Karpas-422 (cell line): ENCODE results near the gene MCC. TPM values are rescaled to one million over a fixed set of nuclear protein-coding genes. Genes with fewer than 3 reads are reported as not detected.
A peak's percentile ranks its signal among the peaks of the same experiment; 100 is the strongest.

ENCODE experiments used
- DNase-seq: peaks from one replicate; pipeline ENCODE4 v3.0.0-alpha.2; 2015
- H2AFZ ChIP-seq: fragments of 200-600 bp; sonication (generic); 2 replicates; pipeline ENCODE4 v1.6.1; 2014; ENCODE audit warnings: antibody characterized with exemption, low read length, mixed read lengths
- H3K27ac ChIP-seq: fragments of 200-600 bp; sonication (generic); 2 replicates; pipeline ENCODE4 v1.5.1; 2014; ENCODE audit warnings: mild to moderate bottlenecking, low read length, moderate library complexity
- H3K27me3 ChIP-seq: fragments of 200-600 bp; sonication (generic); 2 replicates; pipeline ENCODE4 v1.6.1; 2014; ENCODE audit warnings: low read length, mixed read lengths
- H3K36me3 ChIP-seq: fragments of 200-600 bp; sonication (generic); 2 replicates; pipeline ENCODE4 v1.6.1; 2014; ENCODE audit warnings: low read length, mixed read lengths; ENCODE audit not compliant: insufficient read depth
- H3K4me1 ChIP-seq: fragments of 200-600 bp; sonication (generic); 2 replicates; pipeline ENCODE4 v1.6.1; 2014; ENCODE audit warnings: mild to moderate bottlenecking, low read length, mixed read lengths
- H3K4me2 ChIP-seq: fragments of 200-600 bp; sonication (generic); 2 replicates; pipeline ENCODE4 v1.6.1; 2014; ENCODE audit warnings: low read length, low read depth, mild to moderate bottlenecking; ENCODE audit not compliant: poor library complexity, severe bottlenecking
- H3K4me3 ChIP-seq: fragments of 200-600 bp; sonication (generic); 2 replicates; pipeline ENCODE4 v1.5.1; 2014; ENCODE audit warnings: mild to moderate bottlenecking, antibody characterized with exemption, low read length, mixed read lengths
- H3K79me2 ChIP-seq: fragments of 200-600 bp; sonication (generic); 2 replicates; pipeline ENCODE4 v1.6.1; 2014; ENCODE audit warnings: mild to moderate bottlenecking, low read length, mixed read lengths
- H3K9ac ChIP-seq: fragments of 200-600 bp; sonication (generic); 2 replicates; pipeline ENCODE4 v1.6.0; 2014; ENCODE audit warnings: low read length
- H3K9me2 ChIP-seq: fragments of 200-600 bp; sonication (generic), shearing (Covaris generic); replicated peaks from 2 replicates; pipeline ENCODE4 v1.6.0; 2014; ENCODE audit warnings: mild to moderate bottlenecking, low read length, moderate library complexity; ENCODE audit not compliant: insufficient read depth
- H3K9me3 ChIP-seq: fragments of 300-700, 200-600 bp; sonication (generic); 2 replicates; pipeline ENCODE4 v1.6.1; 2014; ENCODE audit warnings: low read length, mixed read lengths
- H4K20me1 ChIP-seq: fragments of 200-600 bp; sonication (generic); 2 replicates; pipeline ENCODE4 v1.6.1; 2014; ENCODE audit warnings: mild to moderate bottlenecking, antibody characterized with exemption, low read length, low read depth; ENCODE audit not compliant: insufficient read depth
- total RNA-seq: library from RNA; depleted of rRNA; stranded (reverse); fragments of >200 nt; shearing (Covaris generic); gene quantifications from 2 replicates; pipeline ENCODE4 v1.2.3, GENCODE V29; 2014; ENCODE audit warnings: low replicate concordance

Gene MCC
- total RNA-seq, 1 experiment from 2014 or later, result 5.5 TPM

GRCh38 chr5:113221294-113222176 lies 266.7 kb downstream of the MCC start:
- Histone ChIP-seq H3K9me2 (no peaks in the 10 kb centered on the region), H3K4me1 (peaks cover 20% of the 10 kb centered on the region), H3K9ac (no peak overlapping the region), H3K27me3 (no peaks in the 10 kb centered on the region), H3K79me2 (no peaks in the 10 kb centered on the region), H3K9me3 (no peaks in the 10 kb centered on the region), H4K20me1 (no peaks in the 10 kb centered on the region), H3K36me3 (no peaks in the 10 kb centered on the region), H2AFZ (no peak overlapping the region), H3K27ac (no peak overlapping the region), H3K4me2 (no peak overlapping the region), H3K4me3 (no peak overlapping the region)
- DNase-seq, result no peak

- no peaks in the 10 kb centered on the region for H3K79me2 ChIP-seq
- no peaks in the 10 kb centered on the region for H3K9me2 ChIP-seq
- H3K9me3 ChIP-seq, result no peaks in the 10 kb centered on the region
- no peak overlapping the region for H3K4me2 ChIP-seq
- no peak for DNase-seq
- H3K4me3 ChIP-seq, result no peak overlapping the region
- H3K27me3 ChIP-seq, result no peaks in the 10 kb centered on the region
- no peak overlapping the region for H3K27ac ChIP-seq
- no peaks in the 10 kb centered on the region for H3K36me3 ChIP-seq
- H4K20me1 ChIP-seq, result no peaks in the 10 kb centered on the region
- no peak overlapping the region for H2AFZ ChIP-seq
- no peak overlapping the region for H3K9ac ChIP-seq
- H3K4me1 ChIP-seq, result peaks cover 20% of the 10 kb centered on the region
Measured at GRCh38 chr5:113219695-113220094, 268.6 kb downstream of the MCC start.

GRCh38 chr5:113218906-113219517 lies 269.2 kb downstream of the MCC start:
- Histone ChIP-seq H3K27ac (no peak overlapping the region), H3K79me2 (no peaks in the 10 kb centered on the region), H3K36me3 (no peaks in the 10 kb centered on the region), H3K4me3 (no peak overlapping the region), H2AFZ (no peak overlapping the region), H3K4me1 (peaks cover 20% of the 10 kb centered on the region), H3K4me2 (no peak overlapping the region), H3K9me3 (no peaks in the 10 kb centered on the region), H3K9me2 (no peaks in the 10 kb centered on the region), H3K27me3 (no peaks in the 10 kb centered on the region), H3K9ac (no peak overlapping the region), H4K20me1 (no peaks in the 10 kb centered on the region)
- DNase-seq, result no peak

GRCh38 chr5:113218200-113218599 lies 270.1 kb downstream of the MCC start:
- no peak for DNase-seq

GRCh38 chr5:113217619-113218184 lies 270.6 kb downstream of the MCC start:
- Histone ChIP-seq H3K9me3 (no peaks in the 10 kb centered on the region), H3K9me2 (no peaks in the 10 kb centered on the region), H3K27me3 (no peaks in the 10 kb centered on the region), H3K36me3 (no peaks in the 10 kb centered on the region), H2AFZ (no peak overlapping the region), H3K4me2 (peak overlapping the region; percentile 3), H3K4me3 (no peak overlapping the region), H3K79me2 (no peaks in the 10 kb centered on the region), H3K4me1 (peaks cover 27% of the 10 kb centered on the region), H3K9ac (no peak overlapping the region), H3K27ac (peak overlapping the region; percentile 21; the same call in 1 of the 2 replicates), H4K20me1 (no peaks in the 10 kb centered on the region)
- DNase-seq, result no peak

More at GRCh38 chr5:113218200-113218599, 270.1 kb downstream of the MCC start:
- Histone ChIP-seq H4K20me1 (no peaks in the 10 kb centered on the region), H3K79me2 (no peaks in the 10 kb centered on the region), H3K27ac (peak overlapping the region; percentile 21; the same call in 1 of the 2 replicates), H2AFZ (no peak overlapping the region), H3K27me3 (no peaks in the 10 kb centered on the region), H3K4me2 (peak overlapping the region; percentile 3), H3K9ac (no peak overlapping the region), H3K9me2 (no peaks in the 10 kb centered on the region), H3K4me1 (peaks cover 23% of the 10 kb centered on the region), H3K4me3 (no peak overlapping the region), H3K36me3 (no peaks in the 10 kb centered on the region), H3K9me3 (no peaks in the 10 kb centered on the region)

- no peak overlapping the region for H3K27ac ChIP-seq
- no peaks in the 10 kb centered on the region for H3K36me3 ChIP-seq
- H2AFZ ChIP-seq, result no peak overlapping the region
- H3K79me2 ChIP-seq, result no peaks in the 10 kb centered on the region
- H4K20me1 ChIP-seq, result no peaks in the 10 kb centered on the region
- no peak for DNase-seq
- no peak overlapping the region for H3K9ac ChIP-seq
- peaks cover 31% of the 10 kb centered on the region for H3K4me1 ChIP-seq
- H3K9me2 ChIP-seq, result no peaks in the 10 kb centered on the region
- no peaks in the 10 kb centered on the region for H3K27me3 ChIP-seq
- H3K4me2 ChIP-seq, result no peak overlapping the region
- H3K4me3 ChIP-seq, result no peak overlapping the region
- H3K9me3 ChIP-seq, result no peaks in the 10 kb centered on the region
Measured at GRCh38 chr5:113216545-113216944, 271.7 kb downstream of the MCC start.

- H2AFZ ChIP-seq, result no peak overlapping the region
- H3K9ac ChIP-seq, result no peak overlapping the region
- no peak overlapping the region for H3K4me2 ChIP-seq
- no peak overlapping the region for H3K4me3 ChIP-seq
- no peaks in the 10 kb centered on the region for H3K79me2 ChIP-seq
- H3K27ac ChIP-seq, result no peak overlapping the region
- no peaks in the 10 kb centered on the region for H3K9me3 ChIP-seq
- DNase-seq, result no peak
- no peaks in the 10 kb centered on the region for H4K20me1 ChIP-seq
- no peaks in the 10 kb centered on the region for H3K9me2 ChIP-seq
- H3K27me3 ChIP-seq, result no peaks in the 10 kb centered on the region
- no peaks in the 10 kb centered on the region for H3K36me3 ChIP-seq
- H3K4me1 ChIP-seq, result peaks cover 31% of the 10 kb centered on the region
Measured at GRCh38 chr5:113215401-113216060, 272.7 kb downstream of the MCC start.
